Measurements from ENCODE around the gene CTU2. TPM values are rescaled to one million over a fixed set of nuclear protein-coding genes. Genes with fewer than 3 reads are reported as not detected.

The CTU2 gene
- total RNA-seq, 1 experiment from 2014 or later = 52.4 TPM

DNA sequence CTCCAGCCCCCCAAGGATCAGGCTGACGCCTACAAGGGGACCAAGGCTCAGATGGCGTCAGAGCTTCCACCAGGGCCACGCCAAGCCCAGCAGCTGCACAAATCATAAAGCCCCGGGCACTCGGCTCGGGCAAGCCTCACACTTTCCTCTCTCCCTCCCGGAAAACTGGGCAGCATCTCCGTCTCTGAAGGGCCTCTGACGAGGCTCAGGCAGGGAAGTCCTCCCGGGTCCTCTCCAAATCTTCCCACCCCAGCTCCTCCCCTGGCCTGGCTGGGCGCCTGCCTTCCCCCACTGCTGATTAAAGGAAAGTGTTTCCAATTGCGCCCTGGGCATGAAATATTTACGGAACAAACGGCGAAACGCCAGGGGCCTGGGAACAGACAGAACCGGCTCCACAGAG lies 40.2 kb downstream of the CTU2 start:
- POLR2A ChIA-PET = no interaction called here
- no peaks in the 10 kb centered on the region for H3K36me3 Mint-ChIP-seq
- H3K4me3 Mint-ChIP-seq = no peak overlapping the region
- CTCF ChIA-PET = interaction anchor here (0.7 to 5.4 kb wide), 5 partner anchors 10 to 437 kb away, joined by 4 to 81 read pairs (median 13); no protein-coding TSS in a partner anchor
- H3K27me3 Mint-ChIP-seq (ENCODE audit: low read depth) = no peaks in the 10 kb centered on the region
- H3K27ac Mint-ChIP-seq = no peak overlapping the region
- TF ChIP-seq ZNF121 (CRISPR knock-in tag; IDR thresholded peaks at IDR 0.05) (no peak), SMAD4 (CRISPR knock-in tag; IDR thresholded peaks at IDR 0.05) (no peak), TCF7 (CRISPR knock-in tag; IDR thresholded peaks at IDR 0.05; ENCODE audit: low read depth) (no peak), RORB (CRISPR knock-in tag; IDR thresholded peaks at IDR 0.05) (no peak), ZNF396 (CRISPR knock-in tag; IDR thresholded peaks at IDR 0.05; ENCODE audit: borderline replicate concordance) (no peak), OVOL2 (CRISPR knock-in tag; IDR thresholded peaks at IDR 0.05; ENCODE audit: borderline replicate concordance) (no peak), FOXJ3 (CRISPR knock-in tag; IDR thresholded peaks at IDR 0.05; ENCODE audit: borderline replicate concordance) (no peak), NR2C2 (CRISPR knock-in tag; IDR thresholded peaks at IDR 0.05) (no peak), ATF6 (CRISPR knock-in tag; IDR thresholded peaks at IDR 0.05) (no peak), HMGA2 (CRISPR knock-in tag; IDR thresholded peaks at IDR 0.05) (no peak), ZNF219 (CRISPR knock-in tag; IDR thresholded peaks at IDR 0.05; ENCODE audit: borderline replicate concordance) (no peak), ZNF416 (CRISPR knock-in tag; IDR thresholded peaks at IDR 0.05) (no peak), ZNF512 (CRISPR knock-in tag; IDR thresholded peaks at IDR 0.05; ENCODE audit: borderline replicate concordance) (no peak), GTF2I (CRISPR knock-in tag; conservative IDR thresholded peaks at IDR 0.05) (no peak)
- TF ChIP-seq, protein P1, sequence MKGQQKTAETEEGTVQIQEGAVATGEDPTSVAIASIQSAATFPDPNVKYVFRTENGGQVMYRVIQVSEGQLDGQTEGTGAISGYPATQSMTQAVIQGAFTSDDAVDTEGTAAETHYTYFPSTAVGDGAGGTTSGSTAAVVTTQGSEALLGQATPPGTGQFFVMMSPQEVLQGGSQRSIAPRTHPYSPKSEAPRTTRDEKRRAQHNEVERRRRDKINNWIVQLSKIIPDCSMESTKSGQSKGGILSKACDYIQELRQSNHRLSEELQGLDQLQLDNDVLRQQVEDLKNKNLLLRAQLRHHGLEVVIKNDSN (CRISPR knock-in tag; IDR thresholded peaks at IDR 0.05) = no peak
- TF ChIP-seq, protein P2, sequence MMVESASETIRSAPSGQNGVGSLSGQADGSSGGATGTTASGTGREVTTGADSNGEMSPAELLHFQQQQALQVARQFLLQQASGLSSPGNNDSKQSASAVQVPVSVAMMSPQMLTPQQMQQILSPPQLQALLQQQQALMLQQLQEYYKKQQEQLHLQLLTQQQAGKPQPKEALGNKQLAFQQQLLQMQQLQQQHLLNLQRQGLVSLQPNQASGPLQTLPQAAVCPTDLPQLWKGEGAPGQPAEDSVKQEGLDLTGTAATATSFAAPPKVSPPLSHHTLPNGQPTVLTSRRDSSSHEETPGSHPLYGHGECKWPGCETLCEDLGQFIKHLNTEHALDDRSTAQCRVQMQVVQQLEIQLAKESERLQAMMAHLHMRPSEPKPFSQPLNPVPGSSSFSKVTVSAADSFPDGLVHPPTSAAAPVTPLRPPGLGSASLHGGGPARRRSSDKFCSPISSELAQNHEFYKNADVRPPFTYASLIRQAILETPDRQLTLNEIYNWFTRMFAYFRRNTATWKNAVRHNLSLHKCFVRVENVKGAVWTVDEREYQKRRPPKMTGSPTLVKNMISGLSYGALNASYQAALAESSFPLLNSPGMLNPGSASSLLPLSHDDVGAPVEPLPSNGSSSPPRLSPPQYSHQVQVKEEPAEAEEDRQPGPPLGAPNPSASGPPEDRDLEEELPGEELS (CRISPR knock-in tag; IDR thresholded peaks at IDR 0.05) = no peak
- TF ChIP-seq, protein P3, sequence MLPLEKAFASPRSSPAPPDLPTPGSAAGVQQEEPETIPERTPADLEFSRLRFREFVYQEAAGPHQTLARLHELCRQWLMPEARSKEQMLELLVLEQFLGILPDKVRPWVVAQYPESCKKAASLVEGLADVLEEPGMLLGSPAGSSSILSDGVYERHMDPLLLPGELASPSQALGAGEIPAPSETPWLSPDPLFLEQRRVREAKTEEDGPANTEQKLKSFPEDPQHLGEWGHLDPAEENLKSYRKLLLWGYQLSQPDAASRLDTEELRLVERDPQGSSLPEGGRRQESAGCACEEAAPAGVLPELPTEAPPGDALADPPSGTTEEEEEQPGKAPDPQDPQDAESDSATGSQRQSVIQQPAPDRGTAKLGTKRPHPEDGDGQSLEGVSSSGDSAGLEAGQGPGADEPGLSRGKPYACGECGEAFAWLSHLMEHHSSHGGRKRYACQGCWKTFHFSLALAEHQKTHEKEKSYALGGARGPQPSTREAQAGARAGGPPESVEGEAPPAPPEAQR (CRISPR knock-in tag; IDR thresholded peaks at IDR 0.05) = no peak
- TF ChIP-seq, protein P4, sequence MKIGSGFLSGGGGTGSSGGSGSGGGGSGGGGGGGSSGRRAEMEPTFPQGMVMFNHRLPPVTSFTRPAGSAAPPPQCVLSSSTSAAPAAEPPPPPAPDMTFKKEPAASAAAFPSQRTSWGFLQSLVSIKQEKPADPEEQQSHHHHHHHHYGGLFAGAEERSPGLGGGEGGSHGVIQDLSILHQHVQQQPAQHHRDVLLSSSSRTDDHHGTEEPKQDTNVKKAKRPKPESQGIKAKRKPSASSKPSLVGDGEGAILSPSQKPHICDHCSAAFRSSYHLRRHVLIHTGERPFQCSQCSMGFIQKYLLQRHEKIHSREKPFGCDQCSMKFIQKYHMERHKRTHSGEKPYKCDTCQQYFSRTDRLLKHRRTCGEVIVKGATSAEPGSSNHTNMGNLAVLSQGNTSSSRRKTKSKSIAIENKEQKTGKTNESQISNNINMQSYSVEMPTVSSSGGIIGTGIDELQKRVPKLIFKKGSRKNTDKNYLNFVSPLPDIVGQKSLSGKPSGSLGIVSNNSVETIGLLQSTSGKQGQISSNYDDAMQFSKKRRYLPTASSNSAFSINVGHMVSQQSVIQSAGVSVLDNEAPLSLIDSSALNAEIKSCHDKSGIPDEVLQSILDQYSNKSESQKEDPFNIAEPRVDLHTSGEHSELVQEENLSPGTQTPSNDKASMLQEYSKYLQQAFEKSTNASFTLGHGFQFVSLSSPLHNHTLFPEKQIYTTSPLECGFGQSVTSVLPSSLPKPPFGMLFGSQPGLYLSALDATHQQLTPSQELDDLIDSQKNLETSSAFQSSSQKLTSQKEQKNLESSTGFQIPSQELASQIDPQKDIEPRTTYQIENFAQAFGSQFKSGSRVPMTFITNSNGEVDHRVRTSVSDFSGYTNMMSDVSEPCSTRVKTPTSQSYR (CRISPR knock-in tag; IDR thresholded peaks at IDR 0.05) = no peak
- TF ChIP-seq, protein P5, sequence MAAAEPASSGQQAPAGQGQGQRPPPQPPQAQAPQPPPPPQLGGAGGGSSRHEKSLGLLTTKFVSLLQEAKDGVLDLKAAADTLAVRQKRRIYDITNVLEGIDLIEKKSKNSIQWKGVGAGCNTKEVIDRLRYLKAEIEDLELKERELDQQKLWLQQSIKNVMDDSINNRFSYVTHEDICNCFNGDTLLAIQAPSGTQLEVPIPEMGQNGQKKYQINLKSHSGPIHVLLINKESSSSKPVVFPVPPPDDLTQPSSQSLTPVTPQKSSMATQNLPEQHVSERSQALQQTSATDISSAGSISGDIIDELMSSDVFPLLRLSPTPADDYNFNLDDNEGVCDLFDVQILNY (CRISPR knock-in tag; IDR thresholded peaks at IDR 0.05) = no peak
- DNase-seq (ENCODE audit: low spot score) (no peak), ATAC-seq (no peak)
- no peaks in the 10 kb centered on the region for H3K9me3 Mint-ChIP-seq
- peaks cover 13% of the 10 kb centered on the region for H3K4me1 Mint-ChIP-seq
